Muscle layer of duodenum (tissue), 2 donors: Measurements from ENCODE around the gene HDGF.
A peak's percentile ranks its signal among the peaks of the same experiment; 100 is the strongest.
"Not testable (repeated sequence)": the region's sequence is repeated elsewhere in the genome, so short reads cannot be mapped to it uniquely, and the experiment has no call there.

ENCODE experiments used
- H3K27ac ChIP-seq: one replicate; pipeline ENCODE4 v1.7.0; 2013; ENCODE audit warnings: mild to moderate bottlenecking, low read length
- H3K27me3 ChIP-seq: one replicate; pipeline ENCODE4 v1.7.0; 2013; ENCODE audit warnings: low read depth, mild to moderate bottlenecking, control low read depth, low read length
- H3K36me3 ChIP-seq, 2 donors: one replicate each; pipeline ENCODE4 v1.7.0; 2013; ENCODE audit warnings: low read length in 2 of 2, control low read depth in 1 of 2, mild to moderate bottlenecking in 1 of 2; ENCODE audit not compliant: insufficient read depth in 2 of 2, control insufficient read depth in 1 of 2
- H3K4me1 ChIP-seq, 2 donors: one replicate each; pipeline ENCODE4 v1.7.0; 2013; ENCODE audit warnings: low read length in 2 of 2, mild to moderate bottlenecking in 2 of 2, control low read depth in 1 of 2, moderate library complexity in 1 of 2; ENCODE audit not compliant: insufficient read depth in 2 of 2, control insufficient read depth in 1 of 2
- H3K4me3 ChIP-seq, 2 donors: one replicate each; pipeline ENCODE4 v1.7.0; 2013; ENCODE audit warnings: low read length in 2 of 2, low read depth in 1 of 2, mild to moderate bottlenecking in 1 of 2
- H3K9me3 ChIP-seq, 2 donors: one replicate each; pipeline ENCODE4 v1.7.0; 2013; ENCODE audit warnings: low read length in 2 of 2, control low read depth in 1 of 2, mild to moderate bottlenecking in 1 of 2; ENCODE audit not compliant: control insufficient read depth in 1 of 2
- donor health status: healthy.

The HDGF gene

DNA sequence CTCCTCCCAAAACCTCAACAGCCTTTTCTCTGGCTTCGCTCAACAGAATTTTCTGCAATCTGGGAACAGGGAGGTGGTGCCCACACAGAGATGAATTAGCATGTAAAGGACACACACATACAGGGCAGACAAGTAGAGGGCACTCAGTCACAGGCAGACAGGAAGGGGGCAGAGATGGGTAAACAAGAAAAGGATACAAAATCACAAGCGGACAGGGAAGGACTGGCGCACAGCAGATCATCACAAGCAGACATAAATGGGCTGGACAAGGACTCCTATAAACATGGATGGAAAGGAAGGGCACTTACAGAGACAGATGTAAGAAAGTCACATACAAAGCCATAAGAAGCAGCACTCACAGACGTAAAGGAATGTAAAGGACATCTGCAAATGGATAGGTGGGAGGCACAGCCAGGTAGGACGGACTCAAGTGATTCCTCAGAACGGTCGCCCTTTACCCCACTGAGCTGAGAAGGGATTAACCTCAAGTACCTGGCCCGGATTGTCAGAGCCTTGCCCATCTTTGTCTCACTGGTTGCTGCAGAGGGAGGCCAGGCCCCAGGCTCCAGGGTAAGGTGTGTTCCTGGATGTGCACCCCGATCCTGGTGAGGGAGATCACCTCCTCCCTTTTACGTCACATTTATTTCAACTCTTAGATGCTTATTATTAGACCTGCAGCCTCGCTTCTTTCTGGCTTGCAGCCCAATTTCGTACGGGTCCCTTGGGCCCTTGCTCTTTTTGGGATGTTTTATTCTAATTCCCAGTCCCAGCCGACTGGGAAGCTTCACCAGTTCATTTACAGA is 15.0 kb upstream of the HDGF start:
- Histone ChIP-seq H3K27ac (peak overlapping the region; percentile 98), H3K4me1 (peaks cover 8 to 39% of the 10 kb centered on the region in 2 donors), H3K9me3 (no peaks in the 10 kb centered on the region), H3K27me3 (no peaks in the 10 kb centered on the region), H3K4me3 (peak overlapping the region; percentile 80 to 82), H3K36me3 (peaks cover 6 to 11% of the 10 kb centered on the region in 2 donors)

DNA sequence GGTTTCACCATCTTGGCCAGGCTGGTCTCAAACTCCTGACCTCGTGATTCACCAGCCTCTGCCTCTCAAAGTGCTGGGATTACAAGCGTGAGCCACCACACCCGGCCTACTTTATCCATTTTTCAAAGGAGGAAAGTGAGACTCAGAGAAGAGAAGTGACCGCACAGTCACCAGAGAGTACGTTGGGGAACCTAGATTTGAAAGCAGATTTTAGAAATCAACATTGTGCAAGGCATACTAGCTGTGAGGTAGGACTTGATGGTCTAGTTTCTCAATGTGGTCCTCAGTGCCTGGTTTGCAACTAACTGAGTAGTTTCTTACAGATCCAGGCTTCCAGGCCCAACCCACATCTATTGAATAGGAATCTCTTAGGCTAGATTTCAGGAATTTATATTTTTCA is 14.2 kb upstream of the HDGF start:
- H3K9me3 ChIP-seq = no peaks in the 10 kb centered on the region
- peaks cover 8 to 31% of the 10 kb centered on the region in 2 donors for H3K4me1 ChIP-seq
- peaks cover 2 to 4% of the 10 kb centered on the region in 2 donors for H3K36me3 ChIP-seq
- peak overlapping the region; percentile 80 to 82 for H3K4me3 ChIP-seq
- H3K27ac ChIP-seq = no peak overlapping the region
- no peaks in the 10 kb centered on the region for H3K27me3 ChIP-seq

DNA sequence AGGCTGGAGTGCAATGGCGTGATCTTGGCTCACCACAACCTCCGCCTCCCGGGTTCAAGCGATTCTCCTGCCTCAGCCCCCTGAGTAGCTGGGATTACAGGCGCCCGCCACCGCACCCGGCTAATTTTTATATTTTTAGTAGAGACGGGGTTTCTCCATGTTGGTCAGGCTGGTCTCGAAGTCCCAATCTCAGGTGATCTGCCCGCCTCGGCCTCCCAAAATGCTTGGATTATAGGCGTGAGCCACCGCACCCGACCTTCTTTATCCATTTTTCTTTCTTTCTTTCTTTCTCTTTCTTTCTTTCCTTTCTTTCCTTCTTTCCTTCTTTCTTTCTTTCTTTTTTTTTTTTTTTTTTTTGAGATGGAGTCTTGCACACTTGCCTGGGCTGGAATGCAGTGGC is 13.7 kb upstream of the HDGF start:
- not testable (repeated sequence) for H3K36me3 ChIP-seq, H3K27me3 ChIP-seq, H3K27ac ChIP-seq

DNA sequence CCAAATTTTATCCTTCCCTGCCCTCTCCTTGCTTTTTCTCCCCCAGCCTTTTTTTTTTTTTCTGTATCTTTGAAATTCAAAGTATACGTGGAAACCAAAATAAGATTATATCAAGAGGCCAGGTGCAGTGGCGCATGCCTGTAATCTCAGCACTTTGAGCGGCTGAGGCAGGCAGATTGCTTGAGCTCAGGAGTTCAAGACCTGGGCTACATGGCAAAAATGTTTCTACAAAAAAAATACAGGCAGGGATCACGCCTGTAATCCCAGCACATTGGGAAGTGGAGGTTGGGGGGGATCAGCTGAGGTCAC is 9.3 kb upstream of the HDGF start:
- H3K27me3 ChIP-seq = no peaks in the 10 kb centered on the region
- peaks cover 0 to 2% of the 10 kb centered on the region in 2 donors for H3K4me1 ChIP-seq
- no peaks in the 10 kb centered on the region for H3K9me3 ChIP-seq
- H3K4me3 ChIP-seq = no peak overlapping the region
- no peak overlapping the region for H3K27ac ChIP-seq
- no peaks in the 10 kb centered on the region for H3K36me3 ChIP-seq

More for the DNA sequence above, 13.7 kb upstream of the HDGF start:
- peaks cover 8 to 27% of the 10 kb centered on the region in 2 donors for H3K4me1 ChIP-seq
- H3K4me3 ChIP-seq, H3K9me3 ChIP-seq: not testable (repeated sequence)

DNA sequence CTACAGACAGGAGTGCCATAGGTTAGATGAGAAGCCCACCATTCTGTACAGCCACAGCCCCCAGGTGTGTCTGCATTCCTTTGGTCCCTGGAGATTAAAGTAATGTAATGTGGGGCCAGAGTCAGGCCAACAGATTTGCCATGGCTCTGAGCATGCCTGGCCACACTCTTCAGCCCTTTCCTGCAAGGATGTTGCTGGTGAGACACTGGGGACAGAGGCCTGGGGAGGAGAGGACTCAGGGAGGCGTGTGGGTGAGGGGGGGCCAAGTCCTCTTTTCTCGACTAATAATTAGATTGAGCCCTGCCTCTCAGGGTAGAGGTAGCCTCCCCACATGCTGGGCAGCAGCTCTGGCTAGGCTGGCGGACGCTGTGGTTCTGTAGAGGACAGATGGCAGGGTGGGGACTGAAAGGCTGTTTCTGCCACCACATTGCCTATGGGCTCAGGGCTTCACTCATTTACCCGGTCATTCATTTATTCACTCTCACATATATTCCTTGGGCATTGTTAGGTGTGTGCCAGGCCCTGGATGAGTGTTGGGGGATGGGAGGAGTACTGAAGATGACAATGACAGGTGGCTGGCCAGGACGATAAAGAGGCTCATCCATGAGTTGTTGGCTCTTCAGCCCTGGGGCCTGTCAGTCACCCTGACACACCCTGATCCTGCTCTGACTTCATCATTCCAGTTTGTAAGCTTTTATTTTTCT is 8.8 kb upstream of the HDGF start:
- Histone ChIP-seq H3K4me1 (no peaks in the 10 kb centered on the region), H3K27ac (no peak overlapping the region), H3K27me3 (no peaks in the 10 kb centered on the region), H3K9me3 (no peaks in the 10 kb centered on the region), H3K36me3 (no peaks in the 10 kb centered on the region), H3K4me3 (no peak overlapping the region)

DNA sequence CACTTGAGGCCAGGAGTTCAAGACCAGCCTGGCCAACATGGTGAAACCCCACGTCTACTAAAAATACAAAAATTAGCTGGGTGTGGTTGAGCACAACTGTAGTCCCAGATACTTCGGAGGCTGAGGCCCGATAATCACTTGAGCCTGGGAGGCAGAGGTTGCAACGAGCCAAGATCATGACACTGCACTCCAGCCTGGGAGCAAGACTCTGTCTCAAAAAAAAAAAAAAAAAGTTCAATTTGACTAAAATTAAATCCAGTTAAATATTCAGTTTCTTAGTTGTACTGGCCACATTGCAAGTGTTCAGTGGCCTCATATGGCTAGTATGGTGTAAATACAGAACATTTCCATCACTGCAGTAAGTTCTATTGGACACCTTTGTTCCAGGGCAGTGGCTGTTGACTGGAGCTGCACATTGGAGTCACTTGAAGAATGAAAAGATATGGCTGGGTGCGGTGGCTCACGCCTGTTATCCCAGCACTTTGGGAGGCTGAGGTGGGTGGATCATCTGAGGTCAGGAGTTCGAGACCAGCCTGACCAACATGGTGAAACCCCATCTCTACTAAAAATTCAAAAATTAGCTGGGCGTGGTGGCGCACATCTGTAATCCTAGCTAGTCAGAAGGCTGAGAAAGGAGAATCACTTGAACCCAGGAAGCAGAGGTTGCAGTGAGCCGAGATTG is 6.2 kb upstream of the HDGF start:
- not testable (repeated sequence) for H3K27me3 ChIP-seq, H3K9me3 ChIP-seq, H3K36me3 ChIP-seq, H3K27ac ChIP-seq, H3K4me3 ChIP-seq, H3K4me1 ChIP-seq

DNA sequence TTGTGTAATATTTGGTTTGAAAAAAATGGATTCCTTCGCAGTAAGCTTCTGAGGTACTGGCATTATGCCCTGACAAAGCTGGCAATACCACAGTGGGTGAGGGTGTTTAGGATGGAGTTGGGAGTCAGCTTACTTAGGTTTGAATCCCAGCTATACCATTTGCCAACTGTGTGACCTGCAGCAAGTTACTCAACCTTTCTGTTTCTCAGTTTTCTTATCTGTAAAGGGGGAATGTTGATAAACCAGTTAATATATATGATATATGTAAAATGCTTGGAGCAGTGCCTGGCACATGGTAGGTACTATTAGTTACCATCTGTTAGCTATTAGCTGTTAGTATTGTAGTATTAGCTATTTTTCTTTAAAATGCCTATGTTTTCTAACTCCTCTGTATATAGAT is 4.9 kb upstream of the HDGF start:
- Histone ChIP-seq H3K36me3 (no peaks in the 10 kb centered on the region), H3K27me3 (no peaks in the 10 kb centered on the region), H3K9me3 (no peaks in the 10 kb centered on the region), H3K4me1 (peaks cover 8 to 13% of the 10 kb centered on the region in 2 donors), H3K4me3 (no peak overlapping the region), H3K27ac (no peak overlapping the region)

DNA sequence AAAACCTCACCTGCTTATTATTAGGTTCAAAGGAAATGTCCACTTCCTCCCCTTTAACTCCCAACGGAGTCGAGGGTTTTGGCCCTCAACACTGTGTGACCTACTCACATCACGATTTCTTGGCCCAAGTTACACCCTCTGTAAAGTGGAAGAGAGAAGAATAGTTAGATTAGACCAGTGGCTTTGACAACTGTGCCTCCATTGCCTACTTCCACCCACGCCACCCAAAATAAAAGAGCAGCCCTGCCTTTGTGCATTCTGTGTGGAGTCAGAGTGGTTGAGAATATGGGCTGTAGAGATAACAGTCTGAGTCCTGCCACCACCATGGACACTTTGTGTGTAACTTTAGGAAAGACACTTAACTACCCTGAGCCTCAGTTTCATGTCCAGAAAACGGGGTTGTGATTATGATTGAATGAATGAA is 4.1 kb upstream of the HDGF start:
- peaks cover 0 to 3% of the 10 kb centered on the region in 2 donors for H3K36me3 ChIP-seq
- H3K27me3 ChIP-seq = no peaks in the 10 kb centered on the region
- H3K4me1 ChIP-seq = peaks cover 8 to 13% of the 10 kb centered on the region in 2 donors
- H3K27ac ChIP-seq = no peak overlapping the region
- H3K4me3 ChIP-seq = no peak overlapping the region
- no peaks in the 10 kb centered on the region for H3K9me3 ChIP-seq

DNA sequence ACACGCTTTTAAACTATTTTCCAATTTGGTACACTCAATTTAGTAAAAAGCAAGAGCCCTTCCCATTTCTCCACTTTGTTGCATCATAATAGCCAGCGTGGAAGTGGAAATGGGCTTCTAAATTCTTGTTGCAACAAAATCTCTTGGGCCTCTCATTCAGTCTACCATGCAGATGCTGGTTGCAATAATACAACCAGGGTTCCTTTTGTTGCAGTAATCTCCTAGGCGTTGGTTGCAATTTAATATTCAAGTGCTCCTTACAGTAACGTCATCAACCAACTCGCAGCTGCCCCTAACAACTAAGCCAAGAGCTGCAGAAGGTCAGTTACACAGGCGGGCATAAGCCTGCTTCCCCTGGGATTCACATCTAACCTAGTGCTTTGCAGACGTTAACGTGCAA is 2.7 kb upstream of the HDGF start:
- peaks cover 0 to 7% of the 10 kb centered on the region in 2 donors for H3K36me3 ChIP-seq
- H3K27me3 ChIP-seq = no peaks in the 10 kb centered on the region
- H3K4me1 ChIP-seq = peaks cover 16 to 25% of the 10 kb centered on the region in 2 donors
- H3K9me3 ChIP-seq = no peaks in the 10 kb centered on the region
- H3K4me3 ChIP-seq = no peak overlapping the region
- H3K27ac ChIP-seq = no peak overlapping the region

DNA sequence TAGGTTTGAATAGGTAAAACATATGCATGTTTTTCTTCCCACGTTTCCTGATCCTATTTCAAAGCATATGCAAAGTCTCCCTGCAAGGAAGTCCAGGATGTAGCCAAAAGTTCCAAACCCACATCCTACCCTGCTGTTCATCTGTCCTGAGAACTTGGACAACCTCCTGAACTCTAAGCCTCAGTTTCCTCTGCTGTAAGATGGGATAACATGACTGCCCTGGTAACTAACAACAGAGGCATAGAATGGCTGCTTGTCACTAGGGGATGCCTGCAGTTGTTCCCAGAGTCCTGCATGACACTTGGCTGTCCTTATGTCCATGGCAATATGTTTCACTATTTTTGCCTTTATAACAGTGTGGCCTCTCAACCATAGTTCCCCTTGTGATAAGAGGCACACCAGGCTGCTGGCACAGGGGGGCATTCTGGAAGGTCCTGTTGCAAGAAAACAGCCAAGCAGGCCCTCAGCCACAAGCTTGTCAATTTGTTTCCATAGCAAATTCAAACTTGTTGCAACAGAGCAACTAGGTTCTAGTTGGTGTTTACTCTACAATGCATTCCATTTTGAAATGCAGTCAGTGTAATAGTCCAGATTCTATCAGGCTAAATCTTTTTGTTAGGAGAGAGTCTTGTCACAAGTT is 1.5 kb upstream of the HDGF start:
- Histone ChIP-seq H3K27ac (no peak overlapping the region), H3K27me3 (no peaks in the 10 kb centered on the region), H3K4me1 (peaks cover 29 to 38% of the 10 kb centered on the region in 2 donors), H3K36me3 (peaks cover 0 to 11% of the 10 kb centered on the region in 2 donors), H3K4me3 (peak overlapping the region; percentile 90 to 96), H3K9me3 (no peaks in the 10 kb centered on the region)
